GM19238 (cell line): ENCODE measurements around the gene PDXDC1.
"Not testable (repeated sequence)": the region's sequence is repeated elsewhere in the genome, so short reads cannot be mapped to it uniquely, and the experiment has no call there.

ENCODE experiments used
- DNase-seq: peaks from one replicate; pipeline ENCODE4 v3.0.0; 2011; ENCODE audit warnings: low spot score; ENCODE audit not compliant: insufficient read length

The PDXDC1 gene

GRCh38 chr16:14971621-14972228 lies 3.1 kb upstream of the PDXDC1 start:
- not testable (repeated sequence) for DNase-seq

GRCh38 chr16:14973785-14974322 lies 972 bp upstream of the PDXDC1 start:
- not testable (repeated sequence) for DNase-seq

GRCh38 chr16:14974331-14974655 lies 533 bp upstream of the PDXDC1 start:
- DNase-seq = not testable (repeated sequence)

GRCh38 chr16:14975418-14976194 lies 780 bp downstream of the PDXDC1 start:
- DNase-seq = not testable (repeated sequence)

GRCh38 chr16:14976971-14977736 lies 2.3 kb downstream of the PDXDC1 start:
- not testable (repeated sequence) for DNase-seq

GRCh38 chr16:14978281-14978680 lies 3.5 kb downstream of the PDXDC1 start:
- not testable (repeated sequence) for DNase-seq

- not testable (repeated sequence) for DNase-seq
Observed at GRCh38 chr16:14978908-14979307, 4.1 kb downstream of the PDXDC1 start.

- not testable (repeated sequence) for DNase-seq
Observed at GRCh38 chr16:14981234-14981633, 6.4 kb downstream of the PDXDC1 start.

- not testable (repeated sequence) for DNase-seq
Observed at GRCh38 chr16:14982521-14982920, 7.7 kb downstream of the PDXDC1 start.

GRCh38 chr16:14988092-14988491 lies 13.3 kb downstream of the PDXDC1 start:
- not testable (repeated sequence) for DNase-seq

- DNase-seq = not testable (repeated sequence)
Observed at GRCh38 chr16:14988661-14989191, 13.9 kb downstream of the PDXDC1 start.

- not testable (repeated sequence) for DNase-seq
Observed at GRCh38 chr16:14989291-14990281, 14.8 kb downstream of the PDXDC1 start.

GRCh38 chr16:14993277-14994151 lies 18.7 kb downstream of the PDXDC1 start:
- not testable (repeated sequence) for DNase-seq

GRCh38 chr16:14996702-14997101 lies 21.9 kb downstream of the PDXDC1 start:
- not testable (repeated sequence) for DNase-seq

GRCh38 chr16:14998300-14998699 lies 23.5 kb downstream of the PDXDC1 start:
- not testable (repeated sequence) for DNase-seq

GRCh38 chr16:14999845-15000244 lies 25.0 kb downstream of the PDXDC1 start:
- DNase-seq = not testable (repeated sequence)

GRCh38 chr16:15002448-15002847 lies 27.6 kb downstream of the PDXDC1 start:
- not testable (repeated sequence) for DNase-seq

GRCh38 chr16:15005357-15006132 lies 30.7 kb downstream of the PDXDC1 start:
- DNase-seq = not testable (repeated sequence)
